Activated B cell treated with CpG ODN at 0.5 μM for 24 hours (primary cell): ENCODE data around the gene MACROD1. TPM values are rescaled to one million over a fixed set of nuclear protein-coding genes. Genes with fewer than 3 reads are reported as not detected.

Experiments used
- ATAC-seq: fragments of 200-7000 bp; cut with Tn5 transposase; one replicate; pipeline ENCODE4 v1.10.0; 2021; ENCODE audit warnings: low read depth, mild to moderate bottlenecking, moderate library complexity
- CTCF ChIA-PET: fragments of 350-600 bp; sonication (Branson Sonifier 250); formaldehyde crosslinking; loops from one replicate; lab custom pipeline; 2021; ENCODE audit warnings: antibody characterized with exemption; lab: Charles Lee
- POLR2A ChIA-PET: fragments of 350-600 bp; sonication (Branson Sonifier 250); formaldehyde crosslinking; loops from one replicate; lab custom pipeline; 2021; ENCODE audit warnings: antibody characterized with exemption; lab: Charles Lee
- DNase-seq: peaks from one replicate; pipeline ENCODE4 v3.0.0; 2022
- H3K27ac Mint-ChIP-seq: one replicate; pipeline ENCODE4 v1.8.0; 2020; ENCODE audit warnings: mixed read lengths
- H3K27me3 Mint-ChIP-seq: one replicate; pipeline ENCODE4 v1.8.0; 2021; ENCODE audit warnings: mixed read lengths
- H3K36me3 Mint-ChIP-seq: one replicate; pipeline ENCODE4 v1.8.0; 2021; ENCODE audit warnings: low read depth, mixed read lengths
- H3K4me1 Mint-ChIP-seq: one replicate; pipeline ENCODE4 v1.8.0; 2021; ENCODE audit warnings: mixed read lengths
- H3K4me3 Mint-ChIP-seq: one replicate; pipeline ENCODE4 v1.8.0; 2020; ENCODE audit warnings: mild to moderate bottlenecking, mixed read lengths
- H3K9me3 Mint-ChIP-seq: one replicate; pipeline ENCODE4 v1.8.0; 2020; ENCODE audit warnings: mixed read lengths
- CTCF ChIP-seq: fragments of 200-600 bp; IDR thresholded peaks from one replicate; pipeline ENCODE4 v1.8.0; 2022; ENCODE audit warnings: antibody characterized with exemption, mild to moderate bottlenecking
- intact Hi-C: fragments of 100-400 bp; cut with micrococcal nuclease; formaldehyde crosslinking; loops from one replicate; pipeline ENCODE4 v1.15.1; 2024
- total RNA-seq: library from RNA; stranded (reverse); gene quantifications from 2 replicates; pipeline ENCODE4 v1.2.3, GENCODE V29; 2022

MACROD1 gene
- total RNA-seq, 1 donor from 2014 or later = 4.5 TPM

GRCh38 chr11:64038500-64038899 lies 127.4 kb downstream of the MACROD1 start:
- POLR2A ChIA-PET = no interaction called here
- TF ChIP-seq CTCF = no peak
- Mint-ChIP-seq H3K36me3 (no peaks in the 10 kb centered on the region), H3K4me1 (peaks cover 6% of the 10 kb centered on the region), H3K9me3 (no peaks in the 10 kb centered on the region), H3K4me3 (no peak overlapping the region), H3K27me3 (peaks cover 34% of the 10 kb centered on the region), H3K27ac (no peak overlapping the region)
- CTCF ChIA-PET = no interaction called here
- ATAC-seq (no peak), DNase-seq (no peak)
- intact Hi-C loops = no loop called here

- Mint-ChIP-seq H3K4me1 (peaks cover 6% of the 10 kb centered on the region), H3K9me3 (no peaks in the 10 kb centered on the region), H3K4me3 (no peak overlapping the region), H3K27ac (no peak overlapping the region), H3K27me3 (peaks cover 41% of the 10 kb centered on the region), H3K36me3 (no peaks in the 10 kb centered on the region)
- POLR2A ChIA-PET = no interaction called here
- no peak for DNase-seq
- no peak for TF ChIP-seq CTCF
- no peak for ATAC-seq
- intact Hi-C loops = no loop called here
- CTCF ChIA-PET = no interaction called here
Observed at GRCh38 chr11:64037027-64037634, 128.8 kb downstream of the MACROD1 start.

DNA sequence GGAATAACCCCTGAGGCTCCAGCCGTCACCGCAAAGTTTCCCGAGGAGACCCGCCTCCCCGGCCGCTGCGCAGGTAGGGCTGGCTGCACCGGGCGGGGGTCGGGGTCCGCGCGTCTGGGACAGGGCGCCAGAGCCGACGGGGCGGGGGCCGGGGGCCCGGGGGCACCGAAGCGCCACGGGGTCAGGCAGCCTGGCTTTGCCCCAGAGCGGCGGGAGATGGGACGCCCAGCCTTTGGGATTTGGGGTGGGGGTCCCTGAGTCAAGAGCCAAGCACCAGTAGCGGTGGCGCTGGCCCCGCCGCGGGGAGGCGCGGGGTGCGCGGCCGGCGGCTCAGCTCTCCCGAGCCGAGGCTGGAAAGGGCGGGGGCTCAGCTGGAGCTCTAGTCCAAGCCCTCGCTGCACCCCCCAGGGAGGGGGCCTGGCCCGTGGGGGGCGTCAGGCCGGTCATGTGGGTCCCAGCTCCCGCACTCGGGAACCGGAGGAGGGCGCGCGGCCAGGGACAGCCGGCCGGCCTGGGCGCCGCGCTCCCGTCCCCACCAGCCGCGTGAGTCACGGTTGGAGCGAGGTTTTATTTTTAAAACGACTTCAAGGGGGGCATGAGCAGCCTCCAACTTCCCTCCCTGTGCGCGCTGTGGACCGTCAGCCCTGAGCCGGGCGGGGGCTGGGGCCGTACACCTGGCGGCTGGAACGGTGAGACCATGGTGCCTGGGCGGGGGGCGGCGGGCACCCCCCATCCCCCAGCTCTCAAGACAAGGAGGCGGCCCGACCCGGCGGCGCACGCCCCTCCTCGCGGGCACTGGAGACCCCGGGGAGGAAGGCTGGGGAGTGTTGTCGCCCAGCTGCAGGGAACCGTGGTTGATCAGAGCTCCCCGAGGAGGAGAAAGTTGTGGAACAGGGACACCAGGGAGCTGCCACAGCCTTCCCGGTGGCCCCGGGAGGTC lies 129.6 kb downstream of the MACROD1 start:
- DNase-seq (no peak), ATAC-seq (no peak)
- no peaks in the 10 kb centered on the region for H3K9me3 Mint-ChIP-seq

DNA sequence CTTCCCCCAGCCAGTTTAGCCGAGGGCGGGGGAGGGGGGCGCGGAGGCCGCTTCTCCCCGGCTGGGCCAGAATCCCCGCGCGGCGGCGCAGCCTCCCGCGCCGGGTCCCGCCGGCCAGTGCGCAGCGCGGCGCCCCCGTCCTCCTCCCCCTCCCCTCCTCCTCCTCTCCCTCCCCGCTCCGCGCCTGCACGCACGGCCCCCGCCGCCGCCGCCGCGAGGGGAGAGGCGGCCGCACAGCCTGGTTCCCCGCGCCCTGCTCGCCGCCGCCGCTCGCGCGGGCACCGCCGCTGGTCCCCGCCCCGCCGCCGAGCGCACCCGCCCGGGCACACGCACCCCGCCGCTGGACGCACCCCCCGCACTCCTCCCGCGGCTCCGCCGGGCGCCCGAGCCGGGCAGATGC lies 130.3 kb downstream of the MACROD1 start, which contains the start of gene FLRT1:
TSS of gene FLRT1 (plus strand) at position 356 of the 400 bp plus-strand sequence. CDS start 80,337 bp downstream, outside the sequence.
- Mint-ChIP-seq H3K27me3 (peaks cover 37% of the 10 kb centered on the region), H3K9me3 (no peaks in the 10 kb centered on the region), H3K4me3 (peak within 1 kb of the TSS; percentile 73), H3K27ac (no peak within 1 kb of the TSS), H3K36me3 (no peaks in the 10 kb centered on the region), H3K4me1 (peaks cover 6% of the 10 kb centered on the region)
- no peak for TF ChIP-seq CTCF
- DNase-seq (no peak), ATAC-seq (no peak)
- intact Hi-C loops = no loop called here
- CTCF ChIA-PET = no interaction called here
- POLR2A ChIA-PET = no interaction called here

More for the DNA sequence above, 129.6 kb downstream of the MACROD1 start:
- TF ChIP-seq CTCF = no peak
- Mint-ChIP-seq H3K27ac (no peak overlapping the region), H3K27me3 (peaks cover 39% of the 10 kb centered on the region), H3K36me3 (no peaks in the 10 kb centered on the region), H3K4me3 (no peak overlapping the region), H3K4me1 (peaks cover 6% of the 10 kb centered on the region)
- ChIA-PET POLR2A (no interaction called here), CTCF (no interaction called here)
- intact Hi-C loops = no loop called here

DNA sequence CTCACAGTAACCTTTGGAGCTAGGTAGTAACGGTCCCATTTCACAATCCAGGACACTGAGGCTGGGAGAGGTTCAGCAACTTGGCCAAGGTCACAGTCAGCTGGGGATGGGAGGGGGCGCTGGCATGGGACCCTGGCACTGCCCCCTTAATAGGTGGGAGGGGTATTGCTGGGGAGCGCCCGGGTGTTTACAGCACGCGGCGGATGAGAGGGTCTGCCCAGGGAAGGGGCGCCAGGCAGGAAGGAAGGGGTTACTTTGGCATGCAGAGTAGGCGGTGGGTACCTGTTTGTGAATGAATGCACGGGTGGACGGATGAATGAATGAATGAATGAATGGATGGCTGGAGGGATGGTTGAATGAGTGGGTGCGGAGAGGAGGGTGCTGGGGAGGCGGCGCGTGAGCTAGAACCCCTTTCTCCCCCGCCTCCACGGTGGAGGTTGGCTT lies 130.8 kb downstream of the MACROD1 start:
- peaks cover 38% of the 10 kb centered on the region for H3K27me3 Mint-ChIP-seq
- H3K27ac Mint-ChIP-seq = no peak overlapping the region
- H3K9me3 Mint-ChIP-seq = no peaks in the 10 kb centered on the region
- TF ChIP-seq CTCF = no peak
- H3K4me3 Mint-ChIP-seq = peak overlapping the region; percentile 73
- ATAC-seq (no peak), DNase-seq (no peak)
- ChIA-PET CTCF (no interaction called here), POLR2A (no interaction called here)
- H3K4me1 Mint-ChIP-seq = peaks cover 6% of the 10 kb centered on the region
- H3K36me3 Mint-ChIP-seq = no peaks in the 10 kb centered on the region
- intact Hi-C loops = no loop called here
